ENCODE results near the gene FGF14.

Gene FGF14

DNA sequence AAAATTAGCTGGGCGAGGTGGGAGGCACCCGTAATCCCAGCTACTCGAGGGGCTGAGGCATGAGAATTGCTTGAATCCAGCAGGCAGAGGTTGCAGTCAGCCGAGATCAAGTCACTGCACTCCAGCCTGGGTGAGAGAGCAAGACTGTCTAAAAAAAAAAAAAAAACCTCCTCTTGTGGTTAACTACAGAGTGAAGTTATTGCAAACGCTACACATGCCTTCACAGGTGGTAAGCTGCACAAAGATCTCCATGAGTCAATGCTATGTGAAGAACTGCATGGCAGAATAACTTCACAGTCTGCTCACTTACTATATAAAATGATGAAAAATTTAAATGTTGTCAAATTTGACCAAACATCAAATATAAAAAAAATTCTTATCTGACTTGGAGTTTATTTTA, 436.8 kb downstream of the FGF14 start:
- no peak for DNase-seq

DNA sequence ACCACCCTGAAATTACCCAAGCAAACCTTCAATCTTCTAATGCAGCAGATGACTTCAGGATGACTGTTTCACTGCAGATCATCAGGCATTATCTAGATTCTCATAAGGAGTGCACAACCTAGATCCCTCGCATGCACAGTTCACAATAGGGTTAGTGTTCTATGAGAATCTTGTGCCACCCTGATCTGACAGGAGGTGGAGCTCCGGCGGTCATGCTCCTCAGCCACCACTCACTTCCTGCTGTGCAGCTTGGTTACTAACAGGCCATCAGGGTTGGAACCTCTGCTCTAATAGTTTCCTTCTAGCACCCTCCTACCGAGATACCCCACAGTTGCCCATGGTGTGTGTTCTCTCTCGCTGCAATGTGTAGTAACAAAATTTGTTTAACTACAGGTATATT, 442.8 kb downstream of the FGF14 start:
- DNase-seq: no peak

DNA sequence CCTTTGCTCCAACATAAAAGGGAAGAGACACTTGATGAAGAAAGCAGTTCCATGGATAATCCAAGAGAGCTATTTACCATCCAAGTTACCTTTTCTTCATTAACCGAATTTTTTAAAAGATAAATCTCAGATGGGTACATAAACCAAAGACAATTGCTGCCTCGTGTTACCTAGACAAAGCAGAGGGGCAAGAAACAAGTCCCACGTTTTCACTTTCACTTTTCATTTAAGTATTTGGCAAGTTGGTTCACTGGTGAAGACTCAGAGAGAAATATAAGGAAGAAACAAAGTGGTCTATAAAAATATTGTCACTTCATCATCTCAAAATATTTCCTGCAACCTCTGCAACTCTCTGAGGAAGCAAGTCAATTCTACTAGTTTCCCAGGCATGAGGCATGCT, 446.1 kb downstream of the FGF14 start:
- peak; percentile 65 for DNase-seq

DNA sequence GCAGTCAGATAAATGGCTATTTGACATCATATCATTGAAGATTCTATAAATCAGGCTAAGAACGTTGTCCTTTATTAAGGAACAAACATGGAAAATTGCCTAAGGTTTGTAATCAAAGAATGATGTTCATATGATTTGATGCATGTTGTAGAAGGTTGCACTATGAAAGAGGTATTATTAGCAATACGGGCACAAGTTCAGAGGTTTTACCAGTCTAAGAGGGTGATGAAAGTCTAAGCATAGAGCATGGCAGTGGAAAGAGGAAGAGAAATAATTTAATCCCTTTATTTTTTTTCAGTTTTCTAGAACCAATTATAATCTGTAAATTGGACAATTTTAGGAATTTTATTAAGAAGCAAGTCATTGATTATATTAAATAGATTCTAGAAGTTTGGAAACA, 450.7 kb downstream of the FGF14 start:
- no peak for DNase-seq

DNA sequence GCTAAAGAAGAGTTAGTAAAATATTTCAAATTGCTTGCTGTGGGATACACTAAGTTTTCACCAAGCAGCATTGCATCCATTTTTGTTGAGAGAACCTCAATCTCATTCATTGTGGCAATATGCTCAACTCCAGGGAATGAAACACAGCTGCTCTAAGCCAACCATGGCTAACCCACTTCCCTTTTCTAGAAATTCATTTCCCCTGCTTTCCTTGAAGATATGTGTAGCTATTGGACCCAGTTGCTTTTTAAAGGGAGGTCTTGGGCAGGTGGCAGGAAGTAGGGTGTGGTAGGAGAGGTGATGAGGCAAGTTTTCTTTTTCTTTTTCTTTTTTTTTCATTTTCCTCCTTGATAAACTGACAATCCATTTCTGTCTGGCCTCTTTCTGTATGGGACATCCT, 452.2 kb downstream of the FGF14 start:
- peak; percentile 22 for DNase-seq

DNA sequence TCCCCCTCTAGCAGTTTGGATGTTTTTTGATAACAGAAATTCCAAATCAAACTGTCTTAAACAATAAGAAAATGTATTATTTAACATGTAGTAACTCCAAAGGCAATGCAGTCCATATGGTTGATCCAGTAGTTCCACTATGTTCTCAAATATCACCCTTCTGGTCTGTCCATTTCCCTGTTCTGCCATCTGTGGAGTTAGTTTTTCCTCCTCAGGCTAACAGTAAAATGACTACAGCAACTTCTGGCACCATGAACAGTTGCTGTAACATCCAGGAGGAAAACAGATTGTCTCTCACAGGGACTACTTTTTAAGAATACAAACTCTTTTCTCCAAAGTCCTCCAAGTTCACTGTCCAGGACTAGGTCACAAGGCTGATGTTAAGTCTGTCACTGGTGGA, 455.4 kb downstream of the FGF14 start:
- DNase-seq: no peak

DNA sequence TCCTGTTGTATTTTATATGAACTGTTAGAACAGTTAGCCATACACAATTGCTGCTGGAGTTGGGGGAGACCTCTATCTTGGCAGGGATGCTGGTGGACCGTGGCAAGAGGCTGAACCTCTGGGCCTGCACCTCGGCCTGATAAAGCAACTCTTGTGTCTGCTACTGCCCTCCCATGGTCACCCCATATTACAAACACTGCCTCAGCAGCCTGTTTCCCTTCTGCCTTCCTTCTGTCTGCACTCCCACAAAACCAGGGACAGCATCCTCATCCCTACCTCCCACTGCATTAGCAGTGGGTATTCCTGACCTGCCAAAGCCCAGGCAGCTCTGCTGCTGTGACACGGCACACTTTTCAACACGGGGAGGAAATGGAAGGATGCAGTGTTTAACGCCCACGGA, 456.4 kb downstream of the FGF14 start:
- no peak for DNase-seq

DNA sequence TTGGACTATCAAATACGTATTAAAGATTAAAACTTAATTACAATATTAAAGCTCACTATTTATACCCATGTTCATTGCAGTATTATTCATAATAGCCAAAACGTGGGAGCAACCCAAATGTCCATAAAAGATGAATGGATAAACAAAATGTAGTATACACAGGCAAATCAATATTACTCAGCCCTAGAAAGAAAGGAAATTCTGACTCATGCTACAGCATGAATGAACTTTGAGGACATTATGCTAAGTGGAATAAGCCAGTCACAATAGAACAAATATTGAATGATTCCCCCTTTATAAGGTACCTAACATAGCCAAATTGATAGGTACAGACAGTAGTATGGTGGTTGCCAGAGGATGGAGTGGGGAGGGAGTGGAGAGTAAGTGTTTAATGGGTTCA, 457.3 kb downstream of the FGF14 start:
- no peak for DNase-seq

DNA sequence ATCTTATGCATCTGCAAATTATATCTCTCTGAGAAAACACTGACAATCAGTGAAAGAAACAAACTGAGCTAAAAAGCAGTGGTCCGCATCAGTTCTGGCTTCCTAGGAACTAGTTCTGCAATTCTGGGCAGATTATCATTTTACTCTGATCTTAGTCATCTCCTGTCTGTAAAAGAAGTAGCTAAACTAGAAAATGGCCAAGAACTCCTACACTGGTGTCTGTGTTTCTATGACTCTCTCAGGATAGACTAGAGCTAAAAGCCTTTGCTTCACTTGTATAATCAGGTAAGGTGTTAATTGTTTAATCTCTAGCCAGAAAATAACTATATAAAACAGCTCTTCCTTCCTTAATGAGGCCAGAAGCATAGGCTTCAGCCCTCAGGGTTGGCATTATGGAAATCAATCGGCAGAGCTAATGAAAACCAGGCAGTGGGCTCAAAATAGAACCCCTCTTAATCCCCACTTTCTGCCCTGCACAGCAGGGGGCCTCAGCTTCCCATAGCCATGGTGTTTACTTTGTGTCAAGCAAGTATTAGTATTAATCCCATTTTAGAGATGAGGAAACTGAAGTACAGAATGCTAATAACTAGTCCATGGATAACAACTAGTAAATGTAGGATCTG, 459.2 kb downstream of the FGF14 start:
- DNase-seq: peak; percentile 13

DNA sequence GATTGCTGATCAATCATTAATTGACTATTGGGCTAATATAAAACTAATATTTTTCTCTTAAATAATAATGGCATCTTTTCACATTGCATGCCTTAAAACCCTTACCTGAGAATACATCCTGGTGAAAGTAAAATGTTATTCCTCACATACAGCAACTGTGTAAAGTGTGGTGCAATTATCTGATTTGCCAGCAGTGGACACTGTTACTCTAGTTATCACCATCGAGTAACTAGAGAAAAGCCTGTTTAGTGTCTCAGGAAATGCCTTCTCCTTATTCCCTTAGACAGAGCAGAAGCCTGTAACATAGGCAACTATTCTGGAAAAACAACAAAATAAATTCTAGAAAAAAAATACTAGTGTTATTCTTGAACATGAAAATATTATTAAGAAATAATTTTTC, 459.8 kb downstream of the FGF14 start:
- DNase-seq: peak; percentile 71

DNA sequence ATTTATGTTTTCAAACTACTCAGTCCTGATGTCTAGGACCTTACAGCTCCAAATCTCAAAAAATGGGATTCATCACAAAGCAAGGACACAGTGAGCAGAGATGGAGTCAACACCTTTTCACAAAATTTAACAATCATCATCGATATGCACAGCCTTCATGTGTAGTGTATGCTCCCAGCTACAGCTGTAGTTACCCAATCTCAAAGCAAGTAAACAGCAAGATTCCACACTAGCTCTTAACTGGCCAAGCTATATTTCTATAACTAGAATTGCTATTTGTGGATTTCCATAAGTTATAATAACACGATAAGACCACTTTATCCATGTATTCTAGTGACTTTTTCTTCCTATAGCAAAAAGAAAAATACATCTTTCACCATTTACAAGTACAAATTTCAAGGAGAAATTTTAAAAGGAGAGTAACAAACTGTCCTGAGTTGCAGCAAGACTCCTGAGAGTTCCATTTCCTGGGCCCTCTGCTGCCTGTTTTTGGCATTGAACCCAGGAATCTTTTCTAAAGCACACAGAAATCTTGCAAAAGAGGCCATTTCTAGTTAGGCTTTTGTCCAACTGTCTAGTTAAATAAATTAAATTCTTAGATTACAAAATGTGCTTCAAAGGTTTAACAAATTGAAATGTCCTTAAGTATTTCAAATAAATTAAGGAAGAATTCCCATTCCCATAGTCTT, 460.6 kb downstream of the FGF14 start:
- peak; percentile 15 for DNase-seq

DNA sequence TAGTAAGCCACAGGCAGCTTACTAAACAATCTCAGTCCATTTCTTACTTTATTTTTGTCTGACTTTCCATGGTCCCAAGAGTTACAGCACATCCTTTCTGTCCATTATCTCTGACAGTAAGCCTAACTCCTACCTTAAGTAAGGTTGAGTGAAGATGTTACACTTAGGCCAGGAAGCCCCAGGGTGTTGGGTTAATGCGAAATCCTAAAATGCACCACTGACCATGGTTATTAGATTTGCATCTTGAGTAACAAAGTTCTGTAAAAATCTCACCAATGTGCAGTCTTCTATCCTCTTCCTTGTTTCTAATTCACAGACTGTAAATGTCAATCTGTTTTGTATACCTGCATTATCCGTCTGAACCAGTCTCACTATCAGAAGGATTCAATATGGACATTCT, 462.5 kb downstream of the FGF14 start:
- DNase-seq: no peak

DNA sequence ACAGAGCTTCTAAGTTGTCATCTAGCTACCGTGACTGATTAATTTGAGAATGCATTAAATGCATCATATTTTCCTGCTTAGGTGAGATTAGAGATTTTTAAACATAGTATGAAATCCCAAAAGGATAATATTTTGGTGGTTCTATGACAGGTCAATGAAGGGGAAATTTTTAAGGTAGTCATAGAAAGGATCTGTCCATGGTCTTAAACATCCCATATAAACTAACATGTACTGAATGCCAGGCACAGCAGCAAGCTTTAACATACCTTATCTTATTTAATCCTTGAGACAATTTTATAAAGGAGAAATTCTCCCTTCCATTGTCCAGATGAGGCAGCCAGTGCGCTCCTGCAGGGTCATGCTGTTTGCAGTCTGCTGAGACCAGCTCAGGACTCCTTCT, 466.0 kb downstream of the FGF14 start:
- no peak for DNase-seq

DNA sequence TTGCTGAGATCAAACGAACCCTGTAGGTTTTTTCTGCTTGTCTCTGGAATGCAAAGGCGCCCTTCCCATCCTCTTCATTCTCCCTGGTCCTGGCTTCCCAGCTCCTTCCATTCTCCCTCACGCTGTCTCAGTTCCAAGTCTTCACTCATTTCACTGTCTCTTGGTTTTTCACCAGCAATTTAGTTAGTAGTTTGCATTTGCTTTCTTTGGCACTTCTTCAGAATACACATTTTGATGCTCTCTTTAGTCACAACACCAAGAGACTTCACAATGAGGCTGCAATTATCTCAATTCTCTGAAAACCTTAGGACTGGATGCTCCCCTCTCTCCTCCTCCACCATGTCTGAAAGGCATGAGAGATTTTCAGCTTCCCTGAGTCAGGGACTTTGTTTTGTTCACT, 470.7 kb downstream of the FGF14 start:
- DNase-seq: no peak

DNA sequence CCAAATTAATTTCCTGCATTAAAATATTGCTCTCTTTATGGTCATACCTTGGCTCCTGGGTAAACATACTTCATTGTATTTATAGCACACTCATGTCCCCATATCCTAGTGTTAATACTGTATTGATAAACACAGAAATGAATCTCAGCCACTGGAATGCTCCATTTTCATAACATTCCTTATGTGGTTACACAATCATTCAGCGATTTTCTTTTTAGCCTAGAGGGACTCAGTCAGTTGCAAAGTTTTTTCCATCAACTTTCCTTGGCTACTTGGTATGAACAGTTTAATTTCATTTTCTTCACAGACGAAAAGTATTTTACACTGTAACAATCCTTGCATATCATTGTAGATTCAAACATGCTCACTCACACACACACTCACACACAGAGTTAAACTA, 471.5 kb downstream of the FGF14 start:
- no peak for DNase-seq

DNA sequence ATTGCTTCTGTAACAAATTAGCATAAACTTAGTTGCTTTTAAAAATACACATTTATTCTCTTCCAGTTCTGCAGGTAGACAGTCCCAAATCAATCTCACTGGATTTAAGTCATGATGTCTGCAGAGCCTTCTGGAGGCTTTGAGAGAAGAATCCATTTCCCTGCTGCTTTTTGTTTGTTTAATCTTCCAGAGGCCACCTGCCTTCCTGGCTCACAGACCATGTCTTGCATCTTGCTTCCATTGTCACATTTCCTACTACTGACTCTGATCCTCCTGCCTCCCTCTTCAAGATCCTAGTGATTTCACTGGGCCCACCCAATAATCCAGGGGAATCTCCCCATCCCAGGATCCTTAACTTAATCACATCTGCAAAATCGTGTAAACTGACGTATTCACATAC, 476.1 kb downstream of the FGF14 start:
- no peak for DNase-seq

DNA sequence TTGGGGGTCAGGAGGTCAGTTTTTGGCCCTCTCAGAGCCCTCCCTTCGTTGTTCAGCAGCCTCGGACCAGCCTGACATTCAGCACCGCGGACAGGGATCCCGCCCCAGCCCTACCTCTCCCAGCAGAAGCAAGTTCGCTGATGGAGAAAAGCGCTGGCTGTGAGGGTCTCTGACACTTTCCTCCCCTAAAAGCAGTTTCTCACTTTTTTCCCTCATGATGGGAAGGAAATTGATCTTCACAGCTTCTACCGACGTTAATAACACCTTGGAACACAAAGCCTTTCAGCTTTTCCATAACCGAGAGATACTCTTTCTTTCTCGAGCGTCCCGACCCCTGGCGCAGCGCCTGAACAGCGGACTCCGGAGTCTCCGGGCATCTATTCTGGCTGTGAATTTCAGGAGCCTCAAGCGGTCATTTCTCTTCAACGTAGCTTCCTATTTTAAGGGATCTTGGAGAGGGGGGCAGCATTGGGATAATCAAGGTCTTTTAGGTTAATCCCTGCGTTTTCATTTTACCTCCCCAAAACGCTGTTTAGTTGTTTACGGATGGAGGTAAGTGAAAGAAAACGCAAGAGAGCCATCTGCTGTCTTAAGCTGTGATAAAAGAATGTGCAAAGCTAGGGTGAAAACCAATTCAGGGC, 482.2 kb downstream of the FGF14 start:
- DNase-seq: peak; percentile 17

DNA sequence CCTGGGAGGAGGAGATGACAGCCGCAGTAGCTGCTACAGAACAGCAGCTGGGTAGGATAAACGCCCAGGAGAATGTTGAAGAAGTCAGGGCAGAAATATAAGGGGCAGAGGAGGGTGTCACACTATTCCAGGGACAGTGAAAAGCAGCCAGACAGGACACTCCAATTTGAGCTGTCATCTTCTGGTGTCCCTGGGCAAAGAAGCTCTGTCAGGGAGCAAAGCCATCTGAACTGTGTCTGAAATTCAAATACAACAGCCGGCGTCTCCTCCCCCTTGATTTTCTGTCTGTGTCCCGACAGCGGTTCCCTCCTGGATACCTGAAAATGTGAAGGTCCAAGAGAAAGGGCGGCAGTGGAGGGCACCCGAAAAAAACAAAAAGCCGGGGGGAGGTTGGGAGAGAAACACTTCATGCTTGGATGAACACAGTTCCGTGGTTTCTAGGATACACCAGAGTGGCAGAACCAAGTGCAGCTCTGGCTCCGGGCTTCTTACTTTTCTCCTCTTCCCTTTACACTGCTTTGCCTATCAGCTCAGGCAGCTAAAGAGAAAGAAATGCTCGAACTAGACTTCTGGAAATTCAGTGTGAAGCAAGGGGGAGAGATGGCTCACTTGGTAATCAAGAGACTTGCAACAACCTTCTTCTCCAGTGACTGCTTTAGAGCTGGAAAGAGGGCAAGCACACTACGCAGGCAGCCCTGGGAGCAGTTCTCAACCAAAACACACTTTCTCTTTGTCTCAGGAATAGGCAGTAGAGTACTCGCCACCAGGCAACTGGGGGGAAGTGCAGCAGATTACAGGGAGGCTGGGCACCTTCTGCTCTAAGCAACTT, 483.8 kb downstream of the FGF14 start:
- peak; percentile 7 for DNase-seq

DNA sequence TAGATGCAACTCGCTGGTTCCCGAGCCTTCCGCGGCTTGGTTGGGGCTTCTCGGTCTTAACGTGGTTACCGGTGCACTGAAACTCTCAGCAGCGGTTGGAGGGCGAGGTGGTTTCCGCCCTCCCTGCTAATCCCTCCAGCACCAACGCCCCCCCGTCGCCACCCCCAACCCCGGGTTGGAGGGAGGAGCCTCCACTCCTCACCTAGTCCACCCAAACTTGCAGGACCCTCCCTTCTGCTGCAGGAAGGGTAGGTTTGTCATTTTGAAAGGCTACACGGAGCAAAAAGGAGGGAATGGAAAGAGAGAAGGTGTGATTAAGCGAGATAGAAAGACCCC, 484.4 kb downstream of the FGF14 start:
- no peak for DNase-seq

DNA sequence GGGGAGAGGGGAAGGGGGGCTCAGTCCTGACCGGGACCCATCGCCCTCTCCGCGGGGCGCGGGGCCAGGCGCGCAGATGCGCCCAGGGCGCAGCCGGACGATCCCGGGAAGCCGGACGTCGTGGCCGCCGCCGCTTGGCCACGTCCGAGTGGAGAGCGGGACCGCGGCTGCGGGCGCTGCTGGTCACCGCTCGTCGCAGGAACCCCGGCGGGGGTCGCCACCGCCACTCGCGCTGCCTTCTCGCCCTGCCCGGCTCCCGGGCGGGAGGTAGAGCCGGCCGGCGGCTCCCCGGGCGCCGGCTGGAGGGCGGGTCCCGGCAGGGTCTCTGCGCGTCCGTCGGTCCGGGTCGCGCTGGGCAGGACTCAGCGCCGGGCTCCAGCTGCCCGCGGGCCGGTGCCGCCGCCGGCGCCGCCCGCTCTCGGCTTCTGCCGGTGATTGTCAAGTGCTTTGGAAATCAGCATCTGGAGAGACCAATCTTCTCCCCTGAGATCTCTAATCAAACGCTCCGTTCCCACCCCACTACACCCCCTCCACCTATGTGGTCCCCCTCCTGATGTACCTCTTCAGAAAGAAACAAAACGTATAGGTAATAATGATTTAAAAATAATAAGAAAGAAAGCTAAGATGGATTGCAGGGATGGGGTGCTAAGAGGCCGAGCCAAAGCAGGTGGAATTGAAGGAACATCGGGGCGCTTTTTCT, 484.9 kb downstream of the FGF14 start:
- no peak for DNase-seq

DNA sequence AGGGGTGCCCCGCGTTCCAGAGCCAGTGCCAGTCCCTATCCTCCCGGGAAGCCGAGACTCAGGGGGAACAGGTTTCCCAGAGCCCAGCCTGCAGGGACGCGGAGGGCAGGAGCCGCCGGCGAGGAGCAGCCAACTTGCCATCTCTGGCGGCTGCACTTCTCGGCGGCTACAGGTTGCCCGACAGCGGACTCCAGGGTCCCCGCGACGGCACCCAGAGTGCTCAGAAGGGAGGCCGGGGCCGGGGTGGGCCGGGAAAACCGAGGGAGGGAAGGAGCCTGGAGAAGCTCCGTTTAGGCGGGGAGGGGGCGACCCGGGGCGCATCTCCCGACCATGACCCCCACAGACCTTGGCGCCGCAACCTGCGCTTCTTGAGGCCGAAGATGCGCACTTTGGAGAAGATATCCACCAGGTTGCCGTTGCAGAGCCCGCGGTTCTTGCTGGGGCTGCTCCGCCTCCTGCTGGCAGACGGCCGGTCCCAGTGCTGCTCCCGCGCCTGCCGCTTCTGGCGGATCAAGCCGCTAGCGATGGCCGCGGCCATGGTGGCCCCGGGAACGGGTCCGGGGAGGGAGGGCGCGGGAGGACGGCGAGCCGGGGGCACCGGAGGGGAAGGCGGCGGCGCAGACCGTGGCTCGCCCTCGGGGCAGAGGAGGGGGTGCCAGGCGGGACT, 485.6 kb downstream of the FGF14 start:
- no peak for DNase-seq

DNA sequence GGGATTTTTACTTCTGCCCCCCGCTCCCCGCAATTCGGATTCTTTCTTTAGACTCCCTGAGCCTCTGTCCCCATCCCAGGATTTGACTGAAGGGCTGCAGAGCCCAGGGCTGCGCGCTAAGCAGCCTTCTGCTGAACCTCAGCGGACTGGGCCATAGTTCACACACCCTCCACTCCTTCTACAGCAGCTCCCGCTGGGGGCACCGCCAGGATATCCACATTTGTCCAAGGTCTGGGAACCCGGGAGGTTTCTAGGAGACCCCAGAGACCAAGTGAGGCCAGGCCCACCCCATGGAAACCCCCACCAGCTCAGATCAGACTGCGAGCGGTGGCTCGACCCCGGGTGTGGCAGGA, 486.1 kb downstream of the FGF14 start:
- DNase-seq: no peak

DNA sequence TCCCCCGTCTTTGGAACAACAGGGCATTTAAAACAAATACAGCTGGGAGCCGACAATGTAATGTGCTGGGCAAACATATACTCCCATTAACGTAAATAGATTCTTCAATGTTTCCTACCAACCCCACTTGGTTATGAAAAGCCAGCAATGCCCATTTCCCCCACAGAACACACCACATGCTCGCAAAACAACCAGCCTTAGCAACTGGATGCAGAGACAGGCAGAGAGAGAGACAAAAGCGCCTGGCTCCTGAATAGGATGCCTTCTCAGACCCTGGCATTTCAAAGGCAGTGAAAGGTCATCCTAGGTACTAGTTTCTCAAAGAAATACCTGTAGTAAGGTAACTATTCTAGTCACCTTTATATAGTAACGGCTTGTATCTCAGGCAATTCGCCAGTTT, 486.5 kb downstream of the FGF14 start:
- DNase-seq: no peak
